Erythroblast (primary cell): ENCODE results near the gene KIFC3.

ENCODE experiments used
- GATA1 ChIP-seq: IDR thresholded peaks from 2 replicates; pipeline ENCODE4 v1.6.1; 2011; ENCODE audit warnings: low read depth, mild to moderate bottlenecking, control low read depth, low read length, moderate library complexity
- POLR2A ChIP-seq: IDR thresholded peaks from 2 replicates; pipeline ENCODE4 v1.6.1; 2011; ENCODE audit warnings: mild to moderate bottlenecking, low read length

GRCh38 chr16:57751539-57752202, 50.6 kb downstream of the KIFC3 start:
- TF ChIP-seq POLR2A (no peak), GATA1 (no peak)
